HCT116 (cell line): ENCODE results near the gene RASSF3. TPM values are rescaled to one million over a fixed set of nuclear protein-coding genes. Genes with fewer than 3 reads are reported as not detected.

ENCODE experiments used
- ATAC-seq: fragments of 200-7000 bp; cut with Tn5 transposase; 2 replicates; pipeline ENCODE4 v1.9.1; 2020; ENCODE audit warnings: mild to moderate bottlenecking, moderate library complexity
- BruUV-seq: library from RNA; stranded (reverse); fragments of 400-500 nt; replicated peaks from 2 replicates; lab custom pipeline; 2021; lab: Mats Ljungman, UMichigan
- CTCF ChIA-PET: fragments of 300-600 bp; sonication (Branson Sonifier 250); formaldehyde crosslinking; loops from one replicate; lab custom pipeline; 2021; ENCODE audit warnings: antibody characterized with exemption; lab: Charles Lee
- POLR2A ChIA-PET: fragments of 300-600, 350-600 bp; sonication (Branson Sonifier 250); formaldehyde crosslinking; loops from one replicate; lab custom pipeline; 2021; ENCODE audit warnings: antibody characterized with exemption; lab: Charles Lee
- RAD21 ChIA-PET, 2 experiments: fragments of 300-600 bp; sonication (Branson Sonifier 250); formaldehyde crosslinking; loops; one replicate each; lab custom pipeline; 2023; ENCODE audit warnings: low total read pairs in 2 of 2; ENCODE audit not compliant: uncharacterized antibody in 2 of 2, unreplicated experiment in 2 of 2, low non-redundant PET in 1 of 2; lab: Charles Lee
- DNase-seq: peaks from one replicate; pipeline ENCODE4 v3.0.0-alpha.2; 2010; ENCODE audit warnings: low read depth, low spot score
- H2AFZ ChIP-seq: fragments of 200-600 bp; shearing (Covaris generic), sonication (generic); 2 replicates; pipeline ENCODE4 v1.6.1; 2017; ENCODE audit warnings: low read depth, mixed run types, mixed read lengths, antibody characterized with exemption, low read length; ENCODE audit not compliant: poor library complexity, severe bottlenecking
- H3K27ac ChIP-seq: 2 replicates; pipeline ENCODE4 v1.5.1; 2012; ENCODE audit warnings: low read depth, low read length
- H3K27me3 ChIP-seq: fragments of 200-600 bp; sonication (generic); 2 replicates; pipeline ENCODE4 v1.6.1; 2016; ENCODE audit warnings: mixed run types, low read length, mixed read lengths; ENCODE audit not compliant: insufficient read depth
- H3K36me3 ChIP-seq, 2 experiments: fragments of 200-500 bp in 1 of 2; fragments of 200-600 bp in 1 of 2; sonication (Bioruptor generic) in 1 of 2; sonication (generic) in 1 of 2; 2 replicates each; pipeline versions ENCODE4 v1.5.1 to v1.6.1; 2014 to 2016; ENCODE audit warnings: low read length in 2 of 2, inconsistent platforms in 1 of 2, mixed read lengths in 1 of 2, mixed run types in 1 of 2; ENCODE audit not compliant: insufficient read depth in 2 of 2, control insufficient read depth in 1 of 2
- H3K4me1 ChIP-seq, 2 experiments: fragments of 200-600 bp in 1 of 2; sonication (generic) in 1 of 2; 2 replicates each; pipeline versions ENCODE4 v1.5.1 to v1.6.1; 2012 to 2017; ENCODE audit warnings: low read length in 2 of 2, inconsistent platforms in 1 of 2, mild to moderate bottlenecking in 1 of 2, mixed read lengths in 1 of 2, mixed run types in 1 of 2, moderate library complexity in 1 of 2; ENCODE audit not compliant: insufficient read depth in 2 of 2, control insufficient read depth in 1 of 2
- H3K4me2 ChIP-seq: fragments of 200-600 bp; sonication (generic); 2 replicates; pipeline ENCODE4 v1.6.1; 2017; ENCODE audit warnings: mixed run types, low read length, mixed read lengths
- H3K4me3 ChIP-seq, 2 experiments: fragments of 200-600 bp in 1 of 2; sonication (generic) in 1 of 2; replicated peaks in 1 of 2; 2 replicates each; pipeline ENCODE4 v1.5.1; 2011 to 2016; ENCODE audit warnings: low read length in 2 of 2, control low read depth in 1 of 2, low read depth in 1 of 2, mild to moderate bottlenecking in 1 of 2, mixed read lengths in 1 of 2, mixed run types in 1 of 2
- H3K79me2 ChIP-seq: fragments of 200-600 bp; sonication (generic); 2 replicates; pipeline ENCODE4 v1.6.1; 2017; ENCODE audit warnings: mild to moderate bottlenecking, mixed run types, low read length, moderate library complexity, mixed read lengths; ENCODE audit not compliant: insufficient read depth
- H3K9ac ChIP-seq: fragments of 200-600 bp; sonication (generic); 2 replicates; pipeline ENCODE4 v1.6.1; 2016; ENCODE audit warnings: low read length, mixed read lengths
- H3K9me2 ChIP-seq: fragments of 200-600 bp; sonication (generic), shearing (Covaris generic); 2 replicates; pipeline ENCODE4 v1.6.1; 2017; ENCODE audit warnings: mixed run types, mild to moderate bottlenecking, moderate library complexity; ENCODE audit not compliant: insufficient read depth
- H3K9me3 ChIP-seq, 2 experiments: fragments of 200-500 bp in 1 of 2; fragments of 200-600 bp in 1 of 2; sonication (Bioruptor generic) in 1 of 2; sonication (generic) in 1 of 2; 2 replicates each; pipeline ENCODE4 v1.6.1; 2014 to 2017; ENCODE audit warnings: low read length in 2 of 2, mixed read lengths in 2 of 2, inconsistent platforms in 1 of 2, low read depth in 1 of 2, mild to moderate bottlenecking in 1 of 2, mixed run types in 1 of 2, moderate library complexity in 1 of 2; ENCODE audit not compliant: control insufficient read depth in 1 of 2, insufficient read depth in 1 of 2
- H4K20me1 ChIP-seq: fragments of 200-600 bp; sonication (generic), shearing (Covaris generic); 2 replicates; pipeline ENCODE4 v1.6.1; 2017; ENCODE audit warnings: mixed run types, mild to moderate bottlenecking, moderate library complexity; ENCODE audit not compliant: insufficient read depth
- CBX3 ChIP-seq: IDR thresholded peaks from 2 replicates; pipeline ENCODE4 v1.6.1; 2012; ENCODE audit warnings: low read depth
- EGR1 ChIP-seq: IDR thresholded peaks from 2 replicates; pipeline ENCODE4 v1.6.1; 2012; ENCODE audit warnings: low read depth
- ELF1 ChIP-seq: IDR thresholded peaks from 2 replicates; pipeline ENCODE4 v1.6.1; 2012; ENCODE audit warnings: low read depth, borderline replicate concordance
- EZH2 ChIP-seq: fragments of 200-600 bp; sonication (generic); IDR thresholded peaks from 2 replicates; pipeline ENCODE4 v1.6.1; 2017; ENCODE audit warnings: antibody characterized with exemption, mixed run types
- EZH2phosphoT487 ChIP-seq: fragments of 200-600 bp; IDR thresholded peaks from 2 replicates; pipeline ENCODE4 v1.6.1; 2018; ENCODE audit warnings: antibody characterized with exemption, borderline replicate concordance
- JUND ChIP-seq: IDR thresholded peaks from 2 replicates; pipeline ENCODE4 v1.6.1; 2012
- MAX ChIP-seq: IDR thresholded peaks from 2 replicates; pipeline ENCODE4 v1.6.1; 2012
- POLR2A ChIP-seq: IDR thresholded peaks from 2 replicates; pipeline ENCODE4 v1.7.0; 2011; ENCODE audit warnings: borderline replicate concordance; ENCODE audit not compliant: insufficient read depth, insufficient read length; ENCODE audit errors: extremely low read depth
- POLR2AphosphoS5 ChIP-seq: IDR thresholded peaks from 2 replicates; pipeline ENCODE4 v1.6.1; 2011; ENCODE audit warnings: mild to moderate bottlenecking, low read depth, low read length, moderate library complexity
- RAD21 ChIP-seq: IDR thresholded peaks from 2 replicates; pipeline ENCODE4 v1.6.1; 2012; ENCODE audit warnings: low read depth, mild to moderate bottlenecking
- SIN3A ChIP-seq: IDR thresholded peaks from 2 replicates; pipeline ENCODE4 v1.6.1; 2012; ENCODE audit warnings: low read depth
- SP1 ChIP-seq: IDR thresholded peaks from 2 replicates; pipeline ENCODE4 v1.6.1; 2012; ENCODE audit warnings: low read depth
- SRF ChIP-seq: IDR thresholded peaks from 2 replicates; pipeline ENCODE4 v1.6.1; 2012; ENCODE audit warnings: low read depth
- YY1 ChIP-seq: IDR thresholded peaks from 2 replicates; pipeline ENCODE4 v1.6.1; 2011; ENCODE audit warnings: low read length, low read depth, moderate library complexity, mild to moderate bottlenecking; ENCODE audit not compliant: insufficient replicate concordance; ENCODE audit errors: extremely low read depth
- ZBTB33 ChIP-seq: IDR thresholded peaks from 2 replicates; pipeline ENCODE4 v1.6.1; 2011; ENCODE audit warnings: mild to moderate bottlenecking, low read length, moderate library complexity; ENCODE audit not compliant: insufficient replicate concordance; ENCODE audit errors: extremely low read depth
- ZFX ChIP-seq: fragments of 450-650 bp; IDR thresholded peaks from 2 replicates; pipeline ENCODE4 v1.6.1; 2017
- ZNF274 ChIP-seq: fragments of 200-500 bp; sonication (Bioruptor generic); IDR thresholded peaks from 2 replicates; pipeline ENCODE4 v1.6.1; 2014; ENCODE audit warnings: mild to moderate bottlenecking, low read depth, low read length, inconsistent platforms
- intact Hi-C: fragments of 100-400 bp; cut with micrococcal nuclease; formaldehyde crosslinking; loops from 2 replicates; pipeline ENCODE4 v1.10.0; 2022
- total RNA-seq: library from RNA; stranded (reverse); gene quantifications from one replicate; pipeline ENCODE4 v1.2.1, GENCODE V29; 2021; ENCODE audit not compliant: unreplicated experiment

RASSF3 gene
- total RNA-seq, 1 experiment from 2014 or later: 67.1 TPM

DNA sequence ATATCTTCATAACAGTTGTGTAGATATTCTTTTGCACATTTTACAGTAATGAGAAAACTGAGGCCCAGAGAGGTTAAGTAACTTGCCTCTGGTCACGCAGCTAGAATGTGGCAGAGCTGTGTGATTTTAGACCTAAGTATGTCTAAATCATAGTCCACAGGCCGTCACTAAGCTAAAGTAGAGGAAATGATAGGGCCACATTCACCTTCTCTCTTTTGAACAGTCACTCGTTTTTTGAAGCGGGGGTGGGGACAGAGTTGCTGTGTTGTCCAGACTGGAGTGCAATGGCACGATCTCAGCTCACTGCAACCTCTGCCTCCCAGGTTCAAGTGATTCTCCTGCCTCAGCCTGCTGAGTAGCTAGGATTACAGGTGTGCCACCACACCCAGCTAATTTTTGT lies 68.5 kb downstream of the RASSF3 start:
- POLR2A ChIA-PET: interaction anchor here (0.8 kb wide), 1 partner anchor 9 kb away, joined by 5 read pairs; no protein-coding TSS in a partner anchor
- no TSS peak for BruUV-seq
- peaks cover 71 to 80% of the 10 kb centered on the region in 2 experiments for H3K4me1 ChIP-seq

DNA sequence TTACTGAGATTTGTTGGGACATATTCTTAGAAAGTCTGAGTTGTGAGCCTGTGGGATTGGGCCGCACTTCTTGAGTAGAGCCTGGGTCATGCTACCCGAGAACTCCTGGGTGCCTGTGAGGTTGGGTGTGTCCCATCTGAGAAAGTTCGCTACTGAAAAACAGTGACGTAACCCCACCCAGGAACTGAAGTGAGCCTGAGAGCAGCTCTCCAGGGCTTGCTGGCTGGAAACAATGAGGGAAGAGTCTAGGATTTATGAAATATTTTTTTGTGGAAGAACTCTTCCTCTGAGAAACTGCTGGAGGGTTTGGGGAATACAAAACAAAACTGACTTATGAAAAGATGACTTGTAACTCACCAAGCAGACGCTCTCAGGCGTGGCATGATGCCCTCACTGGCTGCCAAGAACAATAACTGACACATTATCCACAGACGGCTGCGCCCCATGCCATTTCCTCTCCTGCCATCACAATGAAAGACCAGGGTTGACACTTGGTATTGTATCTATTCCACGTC lies 69.2 kb downstream of the RASSF3 start:
- Histone ChIP-seq H2AFZ (no peak overlapping the region), H4K20me1 (no peaks in the 10 kb centered on the region), H3K9ac (peak overlapping the region; percentile 45), H3K4me3 (peak overlapping the region; percentile 17 to 44), H3K9me2 (no peaks in the 10 kb centered on the region), H3K4me2 (peak overlapping the region; percentile 74), H3K79me2 (peaks cover 69% of the 10 kb centered on the region), H3K9me3 (no peaks in the 10 kb centered on the region), H3K4me1 (peaks cover 64 to 73% of the 10 kb centered on the region in 2 experiments), H3K27me3 (no peaks in the 10 kb centered on the region), H3K36me3 (0 out of 4 replicates have a peak, but pooled peaks cover 0 to 3% of the 10 kb centered on the region in 2 experiments), H3K27ac (peak overlapping the region; percentile 66)
- DNase-seq (peak; percentile 74), ATAC-seq (peak; percentile 86)
- ChIA-PET RAD21 (interaction anchor here in 1 of 2 experiments (1.2 kb wide), 1 partner anchor 130 kb away, joined by 3 read pairs; no protein-coding TSS in a partner anchor), CTCF (interaction anchor here (1.3 to 1.5 kb wide), 3 partner anchors 17 to 130 kb away, joined by 3 to 6 read pairs (median 4); no protein-coding TSS in a partner anchor), POLR2A (interaction anchor here (0.8 kb wide), 1 partner anchor 10 kb away, joined by 5 read pairs; no protein-coding TSS in a partner anchor)
- no TSS peak for BruUV-seq
- intact Hi-C loops: loop anchor here (2.0 kb wide), 1 partner anchor 71 kb away; no protein-coding TSS in a partner anchor
- TF ChIP-seq SRF (no peak), ZBTB33 (no peak), POLR2AphosphoS5 (peak; percentile 38; the same call in 1 of the 2 replicates), CBX3 (no peak; the same call in 1 of the 2 replicates), SP1 (no peak), SIN3A (0 out of 2 replicates have a peak, but pooled peaks have one; percentile 29), EZH2phosphoT487 (no peak), ZNF274 (no peak), MAX (no peak), ZFX (no peak), EGR1 (no peak), ELF1 (no peak; the same call in 1 of the 2 replicates), POLR2A (no peak), YY1 (no peak), EZH2 (no peak), JUND (0 out of 2 replicates have a peak, but pooled peaks have one; percentile 26)

More for the DNA sequence above, 68.5 kb downstream of the RASSF3 start:
- H3K79me2 ChIP-seq: peaks cover 76% of the 10 kb centered on the region
- DNase-seq: no peak
- H3K27ac ChIP-seq: peak overlapping the region; percentile 66
- H2AFZ ChIP-seq: no peak overlapping the region
- peak overlapping the region; percentile 45 for H3K9ac ChIP-seq
- ChIA-PET RAD21 (interaction anchor here in 1 of 2 experiments (1.2 kb wide), 1 partner anchor 129 kb away, joined by 3 read pairs; no protein-coding TSS in a partner anchor), CTCF (interaction anchor here (1.5 to 1.6 kb wide), 2 partner anchors 17 to 129 kb away, joined by 3 read pairs; no protein-coding TSS in a partner anchor)
- no peak for TF ChIP-seq POLR2AphosphoS5
- TF ChIP-seq RAD21: no peak
- TF ChIP-seq MAX: peak; percentile 21; the same call in 1 of the 2 replicates
- no peak for TF ChIP-seq SRF
- no peaks in the 10 kb centered on the region for H4K20me1 ChIP-seq
- no peaks in the 10 kb centered on the region for H3K27me3 ChIP-seq
- peak overlapping the region in 1 of 2 experiments; percentile 44; a peak in 1 of 4 replicates for H3K4me3 ChIP-seq
- H3K36me3 ChIP-seq: no peaks in the 10 kb centered on the region
- intact Hi-C loops: loop anchor here (1.0 to 2.0 kb wide), 2 partner anchors 70 to 130 kb away; no protein-coding TSS in a partner anchor
- peak overlapping the region; percentile 74 for H3K4me2 ChIP-seq
- no peak for ATAC-seq
- H3K9me3 ChIP-seq: no peaks in the 10 kb centered on the region
- H3K9me2 ChIP-seq: no peaks in the 10 kb centered on the region
